HepG2 (cell line): ENCODE results near the gene XPNPEP3. TPM values are rescaled to one million over a fixed set of nuclear protein-coding genes. Genes with fewer than 3 reads are reported as not detected.

ENCODE experiments used
- DNMT1 ChIP-seq: sonication (generic); formaldehyde crosslinking; IDR thresholded peaks from 2 replicates; pipeline ENCODE4 v1.5.1; 2020; ENCODE audit warnings: mild to moderate bottlenecking, missing genetic modification reagents
- FOXA1 ChIP-seq, 2 experiments: fragments of 450-650 bp in 1 of 2; sonication (generic) in 1 of 2; formaldehyde crosslinking in 1 of 2; IDR thresholded peaks; 2 replicates each; pipeline versions ENCODE4 v1.4.0 to v1.6.1; 2016 to 2020; ENCODE audit warnings: missing genetic modification reagents in 1 of 2
- GTF3A ChIP-seq: sonication (generic); formaldehyde crosslinking; conservative IDR thresholded peaks from 2 replicates; pipeline ENCODE4 v1.4.0; 2020; ENCODE audit warnings: mild to moderate bottlenecking, missing genetic modification reagents
- HDAC1 ChIP-seq: sonication (generic); formaldehyde crosslinking; IDR thresholded peaks from 2 replicates; pipeline ENCODE4 v1.5.1; 2020; ENCODE audit warnings: mild to moderate bottlenecking, missing genetic modification reagents
- HINFP ChIP-seq: sonication (generic); formaldehyde crosslinking; IDR thresholded peaks from 2 replicates; pipeline ENCODE4 v1.4.0; 2020; ENCODE audit warnings: low read depth, mild to moderate bottlenecking, missing genetic modification reagents
- MIER3 ChIP-seq: IDR thresholded peaks from 2 replicates; pipeline ENCODE4 v1.6.1; 2016; ENCODE audit warnings: missing compliant biosample characterization, borderline replicate concordance
- NRL ChIP-seq: sonication (generic); formaldehyde crosslinking; IDR thresholded peaks from 2 replicates; pipeline ENCODE4 v1.5.0; 2020; ENCODE audit warnings: missing genetic modification reagents, mild to moderate bottlenecking, moderate library complexity, borderline replicate concordance
- RERE ChIP-seq: IDR thresholded peaks from 2 replicates; pipeline ENCODE4 v1.6.1; 2016; ENCODE audit warnings: low read depth, missing genetic modification reagents, missing compliant biosample characterization
- SP1 ChIP-seq, 2 experiments: fragments of 450-650 bp in 1 of 2; sonication (generic) in 1 of 2; formaldehyde crosslinking in 1 of 2; IDR thresholded peaks; 2 replicates each; pipeline versions ENCODE4 v1.4.0 to v1.6.1; 2016 to 2020; ENCODE audit warnings: missing genetic modification reagents in 1 of 2
- YEATS2 ChIP-seq: sonication (generic); formaldehyde crosslinking; IDR thresholded peaks from 2 replicates; pipeline ENCODE4 v1.4.0; 2020; ENCODE audit warnings: missing genetic modification reagents, borderline replicate concordance
- ZNF256 ChIP-seq: sonication (generic); formaldehyde crosslinking; conservative IDR thresholded peaks from 2 replicates; pipeline ENCODE4 v1.4.0; 2020; ENCODE audit warnings: missing genetic modification reagents
- ZNF282 ChIP-seq: fragments of 450-650 bp; IDR thresholded peaks from 2 replicates; pipeline ENCODE4 v1.6.1; 2018; ENCODE audit not compliant: partially characterized antibody
- ZNF44 ChIP-seq: sonication (generic); formaldehyde crosslinking; IDR thresholded peaks from 2 replicates; pipeline ENCODE4 v1.5.1; 2020; ENCODE audit warnings: mild to moderate bottlenecking, missing genetic modification reagents
- ZNF574 ChIP-seq: sonication (generic); formaldehyde crosslinking; IDR thresholded peaks from 2 replicates; pipeline ENCODE4 v1.4.0; 2020; ENCODE audit warnings: missing genetic modification reagents
- ZNF747 ChIP-seq: sonication (generic); formaldehyde crosslinking; IDR thresholded peaks from 2 replicates; pipeline ENCODE4 v1.8.1; 2023; ENCODE audit warnings: missing genetic modification reagents, mild to moderate bottlenecking, borderline replicate concordance
- ZSCAN12 ChIP-seq: sonication (generic); formaldehyde crosslinking; IDR thresholded peaks from 2 replicates; pipeline ENCODE4 v1.9.0; 2021; ENCODE audit warnings: mild to moderate bottlenecking, missing genetic modification reagents
- polyA plus RNA-seq, 8 experiments: library from polyadenylated mRNA; depleted of rRNA in 3 of 8; stranded (reverse) in 7 of 8; unstranded in 1 of 8; fragments of >200 nt; fragmentation: Illumina TruSeq in 4 of 8; extraction: Trizol in 4 of 8; gene quantifications; 2 replicates each; pipeline versions ENCODE4 v1.2.1 to v1.2.3, GENCODE V29; 2011 to 2016; ENCODE audit warnings: low read depth in 4 of 8, missing spikeins in 1 of 8, mixed read lengths in 1 of 8; ENCODE audit not compliant: insufficient read depth in 1 of 8
- total RNA-seq, 5 experiments: library from RNA; depleted of rRNA; stranded (reverse); fragments of >200 nt; fragmentation: Illumina TruSeq; extraction: Trizol; gene quantifications; 2 replicates each; pipeline ENCODE4 v1.2.3, GENCODE V29; 2016; ENCODE audit warnings: low read depth in 1 of 5

Gene XPNPEP3
- total and polyA plus RNA-seq, 2 of the 13 experiments (the other 11 are each of a cell fraction or from before 2014, with no cell fraction given): 10.3 to 14.0 TPM

- TF ChIP-seq ZNF44 (peak; percentile 88; the same call in 1 of the 2 replicates), SP1 (IDR thresholded peaks at IDR 0.05) (no peak), SP1 (CRISPR knock-in tag; IDR thresholded peaks at IDR 0.05) (peak; percentile 74), GTF3A (CRISPR knock-in tag) (peak; percentile 83; the same call in 1 of the 2 replicates), HINFP (CRISPR knock-in tag) (0 out of 2 replicates have a peak, but pooled peaks have one; percentile 67), YEATS2 (CRISPR knock-in tag) (peak; percentile 97), FOXA1 (IDR thresholded peaks at IDR 0.05) (no peak), FOXA1 (CRISPR knock-in tag; IDR thresholded peaks at IDR 0.05) (no peak), MIER3 (CRISPR knock-in tag) (0 out of 2 replicates have a peak, but pooled peaks have one; percentile 32), RERE (CRISPR knock-in tag) (0 out of 2 replicates have a peak, but pooled peaks have one; percentile 10), NRL (CRISPR knock-in tag) (peak; percentile 11; the same call in 1 of the 2 replicates), DNMT1 (CRISPR knock-in tag) (peak; percentile 60; the same call in 1 of the 2 replicates), ZNF256 (CRISPR knock-in tag) (0 out of 2 replicates have a peak, but pooled peaks have one; percentile 20), ZNF747 (peak; percentile 76; the same call in 1 of the 2 replicates), HDAC1 (peak; percentile 93), ZNF574 (CRISPR knock-in tag) (peak; percentile 78), ZNF282 (no peak), ZSCAN12 (no peak)
Measured at GRCh38 chr22:40856513-40857308, at the start of gene XPNPEP3, which contains the start of gene ST13 (continued).
